OCI-LY7 (cell line): ENCODE data around the gene MRPS11. TPM values are rescaled to one million over a fixed set of nuclear protein-coding genes. Genes with fewer than 3 reads are reported as not detected.

Source experiments
- BruUV-seq: library from RNA; stranded (reverse); fragments of 400-500 nt; replicated peaks from 2 replicates; lab custom pipeline; 2021; lab: Mats Ljungman, UMichigan
- CTCF ChIA-PET: fragments of 300-600 bp; sonication (Branson Sonifier 250); formaldehyde crosslinking; loops from one replicate; lab custom pipeline; 2022; ENCODE audit warnings: antibody characterized with exemption; ENCODE audit not compliant: unreplicated experiment; lab: Charles Lee
- POLR2A ChIA-PET: fragments of 300-600 bp; sonication (Branson Sonifier 250); formaldehyde crosslinking; loops from one replicate; lab custom pipeline; 2022; ENCODE audit warnings: antibody characterized with exemption; lab: Charles Lee
- DNase-seq: peaks from one replicate; pipeline ENCODE4 v3.0.0-alpha.2; 2015; ENCODE audit warnings: low spot score
- H2AFZ ChIP-seq: fragments of 200-600 bp; sonication (generic), shearing (Covaris generic); 2 replicates; pipeline ENCODE4 v1.6.1; 2014; ENCODE audit warnings: mild to moderate bottlenecking, antibody characterized with exemption, low read length, moderate library complexity
- H3K27ac ChIP-seq: fragments of 200-600 bp; sonication (generic); 2 replicates; pipeline ENCODE4 v1.5.1; 2014; ENCODE audit warnings: mixed run types, low read depth, mild to moderate bottlenecking, moderate library complexity, low read length, inconsistent platforms; ENCODE audit not compliant: poor library complexity, severe bottlenecking
- H3K36me3 ChIP-seq: fragments of 200-600 bp; sonication (generic); 2 replicates; pipeline ENCODE4 v1.6.1; 2014; ENCODE audit warnings: mild to moderate bottlenecking, antibody characterized with exemption, low read length, moderate library complexity, mixed read lengths; ENCODE audit not compliant: insufficient read depth
- H3K4me1 ChIP-seq: fragments of 200-600 bp; sonication (generic); 2 replicates; pipeline ENCODE4 v1.5.1; 2014; ENCODE audit warnings: mild to moderate bottlenecking, low read length; ENCODE audit not compliant: insufficient read depth, poor library complexity, severe bottlenecking
- H3K4me2 ChIP-seq: fragments of 200-600 bp; sonication (generic); 2 replicates; pipeline ENCODE4 v1.6.1; 2014; ENCODE audit warnings: mild to moderate bottlenecking, low read length
- H3K4me3 ChIP-seq: fragments of 200-600 bp; sonication (generic); 2 replicates; pipeline ENCODE4 v1.5.1; 2014; ENCODE audit warnings: mild to moderate bottlenecking, low read depth, low read length; ENCODE audit not compliant: poor library complexity, severe bottlenecking
- H3K79me2 ChIP-seq: fragments of 200-600 bp; sonication (generic); 2 replicates; pipeline ENCODE4 v1.6.1; 2016; ENCODE audit warnings: low read depth, mild to moderate bottlenecking, low read length, moderate library complexity, mixed read lengths; ENCODE audit not compliant: insufficient read depth
- H3K9me2 ChIP-seq: fragments of 200-600 bp; sonication (generic); 2 replicates; pipeline ENCODE4 v1.6.1; 2016; ENCODE audit warnings: mild to moderate bottlenecking, low read length, mixed read lengths; ENCODE audit not compliant: insufficient read depth
- H3K9me3 ChIP-seq: fragments of 200-600 bp; sonication (generic); 2 replicates; pipeline ENCODE4 v1.6.1; 2014; ENCODE audit warnings: mild to moderate bottlenecking, mixed run types, low read length, mixed read lengths
- H4K20me1 ChIP-seq: fragments of 200-600 bp; sonication (generic); 2 replicates; pipeline ENCODE4 v1.6.1; 2014; ENCODE audit warnings: mild to moderate bottlenecking, antibody characterized with exemption, low read length, moderate library complexity, mixed read lengths; ENCODE audit not compliant: insufficient read depth
- CTCF ChIP-seq: fragments of 200-600 bp; sonication (generic); conservative IDR thresholded peaks from 2 replicates; pipeline ENCODE4 v1.5.1; 2014; ENCODE audit warnings: mild to moderate bottlenecking, antibody characterized with exemption, low read length, moderate library complexity, mixed read lengths
- EZH2phosphoT487 ChIP-seq: fragments of 200-600 bp; sonication (generic); IDR thresholded peaks from 2 replicates; pipeline ENCODE4 v1.6.1; 2018; ENCODE audit warnings: low read depth, borderline replicate concordance, mild to moderate bottlenecking, mixed run types, antibody characterized with exemption, low read length, moderate library complexity, mixed read lengths
- intact Hi-C: fragments of 100-400 bp; cut with micrococcal nuclease; formaldehyde crosslinking; loops from one replicate; pipeline ENCODE4 v1.10.0; 2022; ENCODE audit not compliant: unreplicated experiment
- total RNA-seq, 2 experiments: library from RNA; depleted of rRNA in 1 of 2; stranded (reverse); fragments of >200 nt in 1 of 2; shearing (Covaris generic) in 1 of 2; gene quantifications; 2 replicates each; pipeline ENCODE4 v1.2.3, GENCODE V29; 2014 to 2022

MRPS11 gene
- total RNA-seq, 2 experiments from 2014 or later, result 61.6 to 84.0 TPM

DNA sequence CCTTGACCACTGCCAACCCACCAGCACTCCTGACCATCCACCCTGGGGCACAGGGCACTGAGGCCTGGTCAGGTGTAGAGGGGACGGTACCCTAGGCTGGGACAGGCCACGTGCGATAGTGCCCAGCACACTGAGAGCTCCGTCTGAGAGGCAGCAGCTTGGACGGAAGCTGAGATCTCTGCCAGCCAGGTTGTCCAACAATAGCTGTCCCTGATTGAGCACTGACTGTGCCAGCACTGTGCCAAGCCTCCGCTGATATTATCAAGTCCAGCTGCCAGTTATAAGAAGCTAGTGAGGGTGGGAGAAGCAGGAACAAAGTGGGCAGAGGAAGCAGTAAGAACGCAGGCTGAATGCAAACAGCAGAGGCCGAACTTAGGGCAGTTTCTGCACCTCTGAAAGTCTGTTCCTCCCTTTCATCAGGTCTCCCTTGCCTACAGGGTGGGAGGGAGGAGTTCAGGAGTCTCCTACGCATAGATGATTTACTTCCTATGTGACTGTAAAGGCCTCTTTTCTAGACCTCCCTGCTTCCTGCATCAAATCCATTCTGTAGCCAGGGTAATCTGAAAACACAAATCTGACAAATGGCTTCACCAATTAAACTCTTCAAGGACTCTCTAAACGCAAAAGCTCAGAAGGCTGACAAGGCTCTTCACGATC lies 29.7 kb downstream of the MRPS11 start:
- Histone ChIP-seq H3K9me2 (no peaks in the 10 kb centered on the region), H2AFZ (no peak overlapping the region), H3K27ac (no peak overlapping the region), H3K4me3 (no peak overlapping the region), H3K4me2 (no peak overlapping the region), H3K79me2 (no peaks in the 10 kb centered on the region), H3K4me1 (no peaks in the 10 kb centered on the region), H3K9me3 (no peaks in the 10 kb centered on the region), H3K36me3 (no peaks in the 10 kb centered on the region), H4K20me1 (no peaks in the 10 kb centered on the region)
- DNase-seq, result no peak
- intact Hi-C loops, result no loop called here
- ChIA-PET POLR2A (no interaction called here), CTCF (no interaction called here)
- TF ChIP-seq EZH2phosphoT487 (no peak), CTCF (no peak)
- BruUV-seq, result no TSS peak

GRCh38 chr15:88498996-88499395 lies 31.5 kb downstream of the MRPS11 start:
- Histone ChIP-seq H3K36me3 (no peaks in the 10 kb centered on the region), H3K4me3 (no peak overlapping the region), H4K20me1 (no peaks in the 10 kb centered on the region), H3K4me2 (no peak overlapping the region), H3K27ac (no peak overlapping the region), H3K4me1 (no peaks in the 10 kb centered on the region), H3K9me3 (no peaks in the 10 kb centered on the region), H2AFZ (no peak overlapping the region), H3K9me2 (no peaks in the 10 kb centered on the region), H3K79me2 (no peaks in the 10 kb centered on the region)
- POLR2A ChIA-PET, result no interaction called here
- CTCF ChIA-PET, result no interaction called here
- TF ChIP-seq CTCF (no peak), EZH2phosphoT487 (no peak)
- intact Hi-C loops, result no loop called here
- DNase-seq, result no peak
- BruUV-seq, result no TSS peak

DNA sequence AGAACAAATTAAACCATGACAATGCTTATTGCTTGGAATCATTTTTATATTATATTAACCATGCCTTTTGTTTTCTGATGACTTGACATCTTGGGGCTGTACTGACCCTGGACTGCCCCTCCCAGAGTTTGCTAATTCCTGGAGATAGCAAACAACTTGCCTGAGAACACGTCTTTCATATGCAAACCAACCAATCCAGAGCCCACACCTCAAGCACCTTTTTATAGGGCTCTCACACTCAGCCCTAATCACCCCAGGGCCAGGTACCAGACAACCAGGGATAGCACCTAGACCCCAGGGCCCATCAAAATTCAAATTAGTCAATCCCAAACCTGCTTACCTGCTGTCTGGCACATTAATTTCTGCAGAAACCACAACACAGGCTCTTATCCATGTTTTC lies 36.9 kb downstream of the MRPS11 start:
- H3K79me2 ChIP-seq, result no peaks in the 10 kb centered on the region
- no peaks in the 10 kb centered on the region for H3K9me3 ChIP-seq
- H4K20me1 ChIP-seq, result no peaks in the 10 kb centered on the region
- no peak for DNase-seq
- no peak for TF ChIP-seq CTCF
- TF ChIP-seq EZH2phosphoT487, result no peak
- H3K27ac ChIP-seq, result no peak overlapping the region
- ChIA-PET POLR2A (no interaction called here), CTCF (no interaction called here)
- no peak overlapping the region for H3K4me2 ChIP-seq
- H3K36me3 ChIP-seq, result no peaks in the 10 kb centered on the region
- H2AFZ ChIP-seq, result no peak overlapping the region
- intact Hi-C loops, result no loop called here
- H3K4me3 ChIP-seq, result no peak overlapping the region
- H3K9me2 ChIP-seq, result no peaks in the 10 kb centered on the region
- no peaks in the 10 kb centered on the region for H3K4me1 ChIP-seq
- BruUV-seq, result no TSS peak
